Activated naive CD4-positive, alpha-beta T cell treated with anti-CD3 and anti-CD28 coated beads, Interleukin-2, amount 50 U/mL, for 24 hours (primary cell): ENCODE measurements around the gene CEP19.
"Not testable (repeated sequence)": the region's sequence is repeated elsewhere in the genome, so short reads cannot be mapped to it uniquely, and the experiment has no call there.

Source experiments
- H3K27ac Mint-ChIP-seq: one replicate; pipeline ENCODE4 v1.8.0; 2021; ENCODE audit warnings: mild to moderate bottlenecking, mixed read lengths
- H3K27me3 Mint-ChIP-seq: one replicate; pipeline ENCODE4 v1.8.0; 2021; ENCODE audit warnings: mixed read lengths
- H3K36me3 Mint-ChIP-seq: one replicate; pipeline ENCODE4 v1.8.0; 2021; ENCODE audit warnings: mixed read lengths
- H3K4me1 Mint-ChIP-seq: one replicate; pipeline ENCODE4 v1.8.0; 2021; ENCODE audit warnings: mixed read lengths
- H3K4me3 Mint-ChIP-seq: one replicate; pipeline ENCODE4 v1.8.0; 2021; ENCODE audit warnings: mild to moderate bottlenecking, mixed read lengths
- H3K9me3 Mint-ChIP-seq: one replicate; pipeline ENCODE4 v1.8.0; 2021; ENCODE audit warnings: mixed read lengths

Gene CEP19

GRCh38 chr3:196726788-196727675, 15.0 kb upstream of the CEP19 start:
- Mint-ChIP-seq H3K27ac (peak overlapping the region; percentile 59), H3K4me3 (no peak overlapping the region), H3K4me1 (peaks cover 14% of the 10 kb centered on the region), H3K36me3 (peaks cover 11% of the 10 kb centered on the region), H3K27me3 (no peaks in the 10 kb centered on the region), H3K9me3 (no peaks in the 10 kb centered on the region)

DNA sequence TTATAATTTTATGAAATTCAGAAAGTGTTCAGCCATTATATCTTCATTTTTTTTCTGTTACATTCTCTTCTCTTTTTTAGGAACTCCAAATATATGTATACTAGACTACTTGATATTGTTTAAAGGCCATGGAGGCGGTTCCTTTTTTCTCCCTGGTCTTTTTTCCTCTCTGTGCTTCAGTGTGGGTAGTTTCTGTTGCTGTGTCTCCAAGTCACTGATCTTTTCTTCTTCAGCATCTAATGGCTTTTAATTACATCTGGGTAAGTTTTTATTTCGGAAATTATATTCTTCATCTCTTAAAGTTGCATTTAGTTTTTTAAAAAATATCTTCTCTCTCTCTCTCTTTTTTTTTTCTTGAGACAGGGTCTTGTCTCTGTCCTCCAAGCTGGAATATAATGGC, 9.0 kb upstream of the CEP19 start:
- H3K9me3 Mint-ChIP-seq = no peaks in the 10 kb centered on the region
- peaks cover 4% of the 10 kb centered on the region for H3K4me1 Mint-ChIP-seq
- no peak overlapping the region for H3K27ac Mint-ChIP-seq
- H3K36me3 Mint-ChIP-seq = peaks cover 18% of the 10 kb centered on the region
- no peak overlapping the region for H3K4me3 Mint-ChIP-seq
- no peaks in the 10 kb centered on the region for H3K27me3 Mint-ChIP-seq

GRCh38 chr3:196717162-196717561, 5.1 kb upstream of the CEP19 start:
- H3K27ac Mint-ChIP-seq, H3K27me3 Mint-ChIP-seq: not testable (repeated sequence)
- H3K36me3 Mint-ChIP-seq = peaks cover 11% of the 10 kb centered on the region

DNA sequence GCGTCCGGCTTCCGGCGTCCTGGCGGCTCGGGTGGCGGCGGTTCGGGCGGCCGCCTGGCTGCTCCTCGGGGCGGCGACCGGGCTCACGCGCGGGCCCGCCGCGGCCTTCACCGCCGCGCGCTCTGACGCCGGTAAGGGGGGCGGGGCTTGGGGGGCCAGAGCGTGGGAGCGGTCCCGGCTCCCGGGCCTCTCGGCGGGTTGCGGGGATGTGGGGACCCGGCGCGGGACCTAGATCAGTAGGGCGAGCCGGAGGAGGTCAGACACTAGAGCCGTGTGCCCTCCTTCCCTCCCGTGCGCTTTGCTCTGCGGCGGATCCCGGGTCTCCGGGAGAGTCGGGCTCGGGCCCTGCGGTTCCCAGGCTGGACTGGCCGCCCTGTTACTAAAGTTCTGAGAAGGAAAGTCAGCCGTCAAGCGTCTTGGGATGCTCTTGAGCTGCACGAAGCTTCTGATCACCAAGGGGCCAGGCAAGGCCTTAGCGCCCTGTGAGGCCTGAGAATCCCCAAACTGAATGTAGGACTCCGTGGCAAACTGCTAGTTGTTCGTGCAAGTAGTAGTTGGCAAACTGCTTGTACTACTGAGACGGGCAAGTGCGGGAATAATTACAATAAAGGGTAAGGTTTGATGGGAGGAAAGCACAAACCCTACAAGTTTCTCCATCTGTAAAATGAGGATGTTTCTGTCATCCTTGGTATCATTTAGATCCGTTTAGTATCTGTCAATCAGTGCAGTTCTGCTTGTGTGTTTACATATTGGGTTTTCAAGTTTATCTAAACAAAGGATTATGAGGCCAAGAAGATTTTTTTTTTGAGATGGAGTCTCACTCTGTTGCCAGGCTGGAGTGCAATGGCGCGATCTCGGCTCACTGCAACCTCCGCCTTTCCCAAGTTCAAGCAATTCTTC, 714 bp upstream of the CEP19 start:
- H3K4me1 Mint-ChIP-seq = peaks cover 34% of the 10 kb centered on the region
- no peaks in the 10 kb centered on the region for H3K36me3 Mint-ChIP-seq
- H3K27me3 Mint-ChIP-seq = no peaks in the 10 kb centered on the region
- H3K4me3 Mint-ChIP-seq = peak overlapping the region; percentile 85
- H3K9me3 Mint-ChIP-seq = no peaks in the 10 kb centered on the region
- peak overlapping the region; percentile 90 for H3K27ac Mint-ChIP-seq

More at GRCh38 chr3:196717162-196717561, 5.1 kb upstream of the CEP19 start:
- H3K4me1 Mint-ChIP-seq = peaks cover 15% of the 10 kb centered on the region
- H3K4me3 Mint-ChIP-seq, H3K9me3 Mint-ChIP-seq: not testable (repeated sequence)

DNA sequence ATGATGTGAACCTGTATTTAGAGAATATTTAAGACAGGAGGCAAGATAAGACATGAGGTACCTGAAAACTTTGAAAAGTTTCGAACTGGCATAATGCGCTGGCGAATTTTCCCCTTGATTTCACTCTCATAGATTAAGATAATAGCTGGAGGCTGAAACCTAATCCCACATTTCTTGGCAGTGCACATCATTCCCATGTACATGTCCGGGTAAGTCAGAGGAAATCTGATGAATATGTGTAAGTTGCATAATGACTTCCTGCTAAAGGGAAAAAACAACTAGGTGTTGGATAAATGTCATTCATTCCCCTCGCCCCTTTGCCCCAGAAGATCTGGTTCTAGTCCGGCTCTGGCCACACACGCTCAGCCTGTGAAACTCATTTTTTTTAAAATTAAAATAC, 3.6 kb downstream of the CEP19 start:
- Mint-ChIP-seq H3K36me3 (peaks cover 2% of the 10 kb centered on the region), H3K4me1 (peaks cover 27% of the 10 kb centered on the region), H3K9me3 (no peaks in the 10 kb centered on the region), H3K27ac (no peak overlapping the region), H3K4me3 (no peak overlapping the region), H3K27me3 (no peaks in the 10 kb centered on the region)

DNA sequence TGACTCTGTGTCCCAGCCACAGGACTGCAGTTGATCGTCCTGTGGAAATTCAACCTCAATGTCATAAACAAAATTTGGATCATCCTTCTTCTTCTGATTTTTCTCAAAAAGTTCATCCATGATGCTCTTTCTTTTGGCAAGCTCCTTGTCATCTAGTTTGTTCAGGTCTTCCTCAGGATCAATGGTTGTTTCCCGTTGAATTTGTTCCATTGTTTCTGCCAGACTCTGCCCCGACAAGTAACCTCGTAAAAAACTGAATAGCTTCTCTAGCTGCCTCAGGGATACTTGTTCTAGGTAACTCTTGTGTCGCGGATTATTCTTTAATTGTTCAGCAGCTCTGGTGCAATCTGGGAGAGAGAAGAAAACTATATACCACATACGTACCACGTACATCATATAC, 4.5 kb downstream of the CEP19 start:
- peaks cover 20% of the 10 kb centered on the region for H3K4me1 Mint-ChIP-seq
- H3K36me3 Mint-ChIP-seq = peaks cover 2% of the 10 kb centered on the region
- no peaks in the 10 kb centered on the region for H3K27me3 Mint-ChIP-seq
- no peak overlapping the region for H3K27ac Mint-ChIP-seq
- H3K4me3 Mint-ChIP-seq = no peak overlapping the region
- no peaks in the 10 kb centered on the region for H3K9me3 Mint-ChIP-seq

- Mint-ChIP-seq H3K4me3 (no peak overlapping the region), H3K36me3 (peaks cover 2% of the 10 kb centered on the region), H3K4me1 (peaks cover 18% of the 10 kb centered on the region), H3K9me3 (no peaks in the 10 kb centered on the region), H3K27ac (no peak overlapping the region), H3K27me3 (no peaks in the 10 kb centered on the region)
These were observed 5.3 kb downstream of the CEP19 start for GRCh38 chr3:196706731-196707130.

DNA sequence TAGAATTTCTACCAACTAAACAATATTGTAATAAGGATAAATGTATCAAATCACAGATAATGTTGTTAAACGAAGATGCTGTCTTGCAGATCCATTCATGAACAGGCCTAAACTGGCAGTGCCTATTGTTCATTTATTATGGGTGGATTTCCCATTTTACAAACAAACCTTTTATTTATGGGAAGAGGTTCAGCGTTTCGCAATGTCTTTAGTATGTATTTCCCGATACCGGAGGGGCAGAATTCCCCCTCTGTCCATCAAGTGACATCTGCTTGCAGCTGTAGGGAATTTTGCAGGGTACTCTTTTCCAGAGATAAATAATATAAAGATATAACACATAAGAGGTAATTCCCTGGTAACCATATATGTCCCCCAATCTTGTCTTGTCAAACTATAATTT, 5.7 kb downstream of the CEP19 start:
- no peak overlapping the region for H3K27ac Mint-ChIP-seq
- no peaks in the 10 kb centered on the region for H3K27me3 Mint-ChIP-seq
- H3K36me3 Mint-ChIP-seq = peaks cover 2% of the 10 kb centered on the region
- H3K4me3 Mint-ChIP-seq = no peak overlapping the region
- H3K4me1 Mint-ChIP-seq = peaks cover 14% of the 10 kb centered on the region
- no peaks in the 10 kb centered on the region for H3K9me3 Mint-ChIP-seq

DNA sequence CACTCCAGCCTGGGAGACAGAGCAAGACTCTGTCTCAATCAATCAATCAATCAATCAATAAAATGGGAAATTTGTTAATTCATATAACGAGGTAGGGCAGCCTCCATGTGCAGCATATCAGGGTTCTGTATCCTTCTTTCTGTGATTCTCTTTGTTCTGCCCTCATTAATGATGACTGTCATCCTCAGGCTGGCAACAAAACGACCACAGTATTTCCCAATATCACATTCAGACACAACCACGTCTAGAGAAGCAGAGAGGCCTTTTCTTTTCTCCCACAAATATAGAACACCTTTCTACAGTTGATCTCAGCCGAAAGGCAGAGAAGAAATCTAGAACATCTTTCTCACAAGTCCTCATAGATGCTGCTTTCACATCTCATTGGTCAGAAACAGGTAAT, 11.2 kb downstream of the CEP19 start:
- H3K4me1 Mint-ChIP-seq = no peaks in the 10 kb centered on the region
- no peak overlapping the region for H3K4me3 Mint-ChIP-seq
- no peaks in the 10 kb centered on the region for H3K9me3 Mint-ChIP-seq
- H3K27me3 Mint-ChIP-seq = no peaks in the 10 kb centered on the region
- no peak overlapping the region for H3K27ac Mint-ChIP-seq
- no peaks in the 10 kb centered on the region for H3K36me3 Mint-ChIP-seq

- H3K36me3 Mint-ChIP-seq = no peaks in the 10 kb centered on the region
- no peaks in the 10 kb centered on the region for H3K9me3 Mint-ChIP-seq
- H3K27ac Mint-ChIP-seq = no peak overlapping the region
- no peaks in the 10 kb centered on the region for H3K27me3 Mint-ChIP-seq
- no peak overlapping the region for H3K4me3 Mint-ChIP-seq
- no peaks in the 10 kb centered on the region for H3K4me1 Mint-ChIP-seq
These were observed 12.3 kb downstream of the CEP19 start for GRCh38 chr3:196699749-196700148.

DNA sequence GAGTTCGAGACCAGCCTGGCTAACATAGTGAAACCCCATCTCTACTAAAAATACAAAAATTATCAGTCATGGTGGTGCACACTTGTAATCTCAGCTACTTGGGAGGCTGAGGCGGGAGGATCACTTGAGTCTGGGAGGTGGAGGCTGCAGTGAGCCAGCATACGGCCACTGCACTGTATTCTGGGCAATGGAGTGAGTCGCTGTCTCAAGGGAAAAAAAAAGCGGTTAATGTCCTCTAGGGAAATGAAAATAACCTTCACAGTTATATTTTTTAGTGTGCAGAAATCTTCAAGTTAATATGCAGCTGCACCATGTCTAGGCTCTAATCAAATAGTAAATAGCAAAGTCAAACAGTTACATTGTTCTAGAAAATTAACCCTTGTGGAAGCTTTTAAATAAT, 14.8 kb downstream of the CEP19 start:
- H3K4me3 Mint-ChIP-seq = no peak overlapping the region
- no peaks in the 10 kb centered on the region for H3K27me3 Mint-ChIP-seq
- no peaks in the 10 kb centered on the region for H3K9me3 Mint-ChIP-seq
- H3K27ac Mint-ChIP-seq = no peak overlapping the region
- no peaks in the 10 kb centered on the region for H3K36me3 Mint-ChIP-seq
- no peaks in the 10 kb centered on the region for H3K4me1 Mint-ChIP-seq

DNA sequence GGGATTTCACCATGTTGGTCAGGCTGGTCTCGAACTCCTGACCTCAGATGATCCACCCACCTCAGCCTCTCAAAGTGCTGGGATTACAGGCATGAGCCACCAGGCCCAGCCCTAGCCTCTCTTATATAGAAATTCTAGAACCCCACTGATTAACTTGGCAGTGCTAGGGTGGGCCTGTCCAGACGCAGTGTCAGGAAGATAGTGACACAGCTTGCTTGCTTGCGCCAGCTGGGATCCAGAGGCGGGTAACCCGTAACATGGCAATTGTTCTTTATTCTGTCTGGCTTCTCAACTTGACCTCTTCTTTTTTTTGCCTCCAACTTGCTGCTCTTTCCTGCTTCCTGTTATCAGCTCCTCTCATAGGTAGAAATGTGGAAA, 16.2 kb downstream of the CEP19 start:
- H3K9me3 Mint-ChIP-seq = no peaks in the 10 kb centered on the region
- no peaks in the 10 kb centered on the region for H3K36me3 Mint-ChIP-seq
- no peaks in the 10 kb centered on the region for H3K4me1 Mint-ChIP-seq
- H3K27ac Mint-ChIP-seq = peak overlapping the region; percentile 93
- no peaks in the 10 kb centered on the region for H3K27me3 Mint-ChIP-seq
- H3K4me3 Mint-ChIP-seq = peak overlapping the region; percentile 33

DNA sequence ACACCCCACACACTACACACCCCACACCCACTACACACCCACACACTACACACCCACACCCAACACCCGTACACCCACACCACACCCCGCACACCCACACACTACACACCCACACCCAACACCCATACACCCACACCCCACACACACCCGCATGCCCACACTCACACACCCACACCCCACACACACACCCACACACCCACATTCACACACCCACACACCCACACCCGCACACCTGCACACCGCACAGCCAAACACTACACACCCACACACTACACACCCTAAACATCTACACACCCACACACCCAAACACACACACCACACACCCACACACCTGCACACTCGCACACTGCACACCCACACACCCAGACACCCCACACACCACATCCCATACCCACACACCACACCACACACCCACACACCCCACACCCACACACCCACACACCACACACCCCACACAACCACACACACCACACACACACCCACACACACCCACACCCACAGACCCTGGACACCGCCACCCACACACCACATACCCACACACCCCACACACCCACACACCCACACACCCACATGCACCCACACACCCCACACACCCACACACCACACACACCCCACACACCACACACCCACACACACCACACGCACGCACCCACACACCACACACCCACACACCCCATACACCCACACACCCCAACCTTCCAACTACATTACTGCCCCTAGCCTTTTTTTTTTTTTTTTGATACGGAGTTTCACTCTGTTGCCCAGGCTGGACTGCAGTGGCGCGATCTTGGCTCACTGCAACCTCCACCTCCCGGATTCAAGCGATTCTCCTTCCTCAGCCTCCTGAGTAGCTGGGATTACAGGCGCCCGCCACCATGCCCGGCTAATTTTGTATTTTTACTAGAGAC, 16.9 kb downstream of the CEP19 start:
- H3K9me3 Mint-ChIP-seq = no peaks in the 10 kb centered on the region
- peak overlapping the region; percentile 93 for H3K27ac Mint-ChIP-seq

DNA sequence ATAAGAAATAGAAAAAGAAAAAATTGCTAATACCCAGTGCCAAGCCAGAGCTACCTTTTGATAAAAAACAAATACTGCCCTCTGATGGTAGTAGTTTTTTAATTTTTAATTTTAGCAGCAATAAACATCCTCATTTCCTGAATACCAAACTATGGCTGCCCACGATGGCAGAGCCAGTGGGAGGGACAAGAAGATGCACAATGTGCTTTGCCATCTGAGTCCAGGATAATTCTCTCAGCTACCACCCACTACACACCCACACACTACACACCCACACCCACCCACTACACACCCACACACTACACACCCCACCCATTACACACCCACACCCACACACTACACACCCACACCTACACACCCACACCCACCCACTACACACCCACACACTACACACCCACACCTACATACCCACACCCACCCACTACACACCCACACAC, 17.8 kb downstream of the CEP19 start:
- Mint-ChIP-seq H3K4me3 (no peak overlapping the region), H3K27me3 (no peaks in the 10 kb centered on the region), H3K27ac (peak overlapping the region; percentile 35), H3K4me1 (no peaks in the 10 kb centered on the region), H3K36me3 (no peaks in the 10 kb centered on the region), H3K9me3 (no peaks in the 10 kb centered on the region)

More for the DNA sequence above, 16.9 kb downstream of the CEP19 start:
- Mint-ChIP-seq H3K4me1 (no peaks in the 10 kb centered on the region), H3K27me3 (no peaks in the 10 kb centered on the region), H3K4me3 (peak overlapping the region; percentile 33), H3K36me3 (no peaks in the 10 kb centered on the region)

DNA sequence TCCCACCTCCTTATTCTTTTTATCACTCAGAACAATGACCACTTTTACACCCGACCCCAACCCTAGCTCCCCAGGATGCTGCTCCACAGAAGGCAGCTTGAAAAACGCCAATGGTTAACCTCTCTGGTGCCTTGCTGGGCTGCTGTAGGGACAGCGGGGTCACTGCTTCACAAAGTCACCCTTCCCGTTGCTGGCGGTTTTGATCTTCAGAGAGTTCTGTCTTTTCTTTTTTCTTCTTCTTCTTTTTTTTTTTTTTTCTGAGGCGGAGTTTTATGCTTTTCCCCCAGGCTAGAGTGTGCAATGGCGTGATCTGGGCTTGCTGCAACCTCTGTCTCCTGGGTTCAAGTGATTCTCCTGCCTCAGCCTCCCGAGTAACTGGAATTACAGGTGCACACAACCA, 20.7 kb downstream of the CEP19 start:
- Mint-ChIP-seq H3K4me3 (no peak overlapping the region), H3K9me3 (no peaks in the 10 kb centered on the region)

More for the DNA sequence above, 20.7 kb downstream of the CEP19 start:
- no peaks in the 10 kb centered on the region for H3K27me3 Mint-ChIP-seq
- H3K27ac Mint-ChIP-seq = no peak overlapping the region
- H3K4me1 Mint-ChIP-seq = no peaks in the 10 kb centered on the region
- no peaks in the 10 kb centered on the region for H3K36me3 Mint-ChIP-seq
